Brain microvascular endothelial cell (primary cell): ENCODE data around the gene BTNL2.
A peak's percentile ranks its signal among the peaks of the same experiment; 100 is the strongest.

Source experiments
- DNase-seq: peaks from one replicate; pipeline ENCODE4 v3.0.0-alpha.2; 2020
- H3K27ac ChIP-seq: fragments of 250-450 bp; sonication (Bioruptor Pico); 2 replicates; pipeline ENCODE4 v1.5.1; 2020; ENCODE audit warnings: mild to moderate bottlenecking, moderate library complexity
- H3K27me3 ChIP-seq: fragments of 250-450 bp; sonication (Bioruptor Pico); replicated peaks from 2 replicates; pipeline ENCODE4 v1.5.1; 2020; ENCODE audit warnings: mild to moderate bottlenecking
- H3K36me3 ChIP-seq: fragments of 250-450 bp; sonication (Bioruptor Pico); replicated peaks from 2 replicates; pipeline ENCODE4 v1.5.1; 2020; ENCODE audit warnings: mild to moderate bottlenecking
- H3K4me3 ChIP-seq: 2 replicates; pipeline ENCODE4 v1.5.1; 2011; ENCODE audit warnings: low read depth, mild to moderate bottlenecking, control low read depth, low read length, moderate library complexity
- in situ Hi-C: cut with HindIII; loops from 2 replicates; pipeline ENCODE4 v1.10.0; 2017; ENCODE audit warnings: low sequenced_read_pairs, low pct_ligation_motif_present
- TF ChIP-seq, protein P1 (sequence below): IDR thresholded peaks from 2 replicates; pipeline ENCODE4 v1.5.1; 2011; ENCODE audit warnings: low read depth, mild to moderate bottlenecking, moderate library complexity, low read length, control low read depth, inconsistent platforms; ENCODE audit errors: missing control alignments

Gene BTNL2

DNA sequence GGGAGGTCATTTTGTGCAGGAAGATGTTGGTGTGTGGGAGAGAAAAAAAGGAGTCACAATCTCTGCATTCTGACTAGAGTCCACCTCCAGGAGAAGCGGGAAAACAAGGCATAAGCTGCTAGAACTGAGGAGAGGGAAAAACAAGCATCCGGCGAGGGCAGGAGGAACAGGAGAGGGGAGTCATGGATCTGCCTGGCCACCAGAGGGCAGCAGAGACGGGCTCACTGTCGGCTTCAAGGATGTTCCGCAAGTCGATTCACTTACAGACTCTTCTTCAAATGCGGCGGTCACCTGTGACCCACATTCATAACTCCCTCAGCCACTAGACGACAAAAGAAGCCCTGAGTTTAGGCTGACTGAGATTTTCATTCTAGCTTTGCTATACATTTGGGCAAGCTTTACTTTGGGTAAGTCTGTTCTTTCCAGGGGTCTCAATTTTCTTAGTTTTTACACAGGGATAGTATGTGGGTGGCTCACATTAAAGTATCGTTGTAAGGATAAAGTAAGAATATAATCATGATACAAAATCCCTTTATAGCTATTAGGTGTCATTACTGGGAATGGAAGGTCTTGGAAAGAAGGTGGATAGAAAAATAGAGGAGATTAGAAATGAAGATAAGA lies 6.6 kb upstream of the BTNL2 start:
- in situ Hi-C loops = no loop called here

DNA sequence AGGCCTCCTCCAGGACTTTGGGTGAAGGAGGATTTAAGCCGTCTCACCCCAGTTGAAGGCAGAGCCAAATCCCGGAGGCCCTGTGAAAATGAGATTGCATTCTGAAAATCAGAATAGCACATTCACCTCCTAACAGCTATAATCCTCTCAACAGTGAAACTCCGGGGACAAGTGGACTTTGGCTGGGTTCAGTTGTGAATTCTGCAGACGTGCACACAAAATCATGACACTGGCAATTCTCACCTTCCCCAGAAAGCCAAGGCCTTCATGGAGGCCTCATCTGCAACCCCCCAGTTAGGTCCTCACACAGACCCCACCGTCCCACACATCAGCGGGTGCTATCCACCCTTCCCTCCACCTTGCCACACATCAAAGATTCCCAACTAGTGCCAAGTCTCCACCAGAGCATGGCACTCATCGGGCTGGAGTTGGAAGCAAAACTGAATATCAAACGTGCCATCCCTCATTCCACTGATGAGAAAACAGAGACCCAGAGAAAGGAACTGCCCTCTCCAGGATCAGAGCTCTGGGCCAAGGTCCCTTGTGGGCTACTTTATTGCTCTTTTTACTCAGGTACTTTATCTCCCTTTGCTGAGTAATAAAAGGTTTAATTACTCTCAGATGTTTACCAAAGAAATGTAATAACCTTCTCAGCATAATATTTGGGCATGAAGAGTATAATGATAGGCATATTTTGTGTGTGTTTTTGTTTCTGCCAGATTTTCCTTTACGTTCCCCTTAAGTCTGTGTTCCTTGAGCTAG lies 4.8 kb upstream of the BTNL2 start:
- in situ Hi-C loops = no loop called here
- Histone ChIP-seq H3K4me3 (no peak overlapping the region), H3K27me3 (peaks cover 3% of the 10 kb centered on the region), H3K27ac (no peak overlapping the region), H3K36me3 (no peaks in the 10 kb centered on the region)
- DNase-seq = no peak
- TF ChIP-seq, protein P1, sequence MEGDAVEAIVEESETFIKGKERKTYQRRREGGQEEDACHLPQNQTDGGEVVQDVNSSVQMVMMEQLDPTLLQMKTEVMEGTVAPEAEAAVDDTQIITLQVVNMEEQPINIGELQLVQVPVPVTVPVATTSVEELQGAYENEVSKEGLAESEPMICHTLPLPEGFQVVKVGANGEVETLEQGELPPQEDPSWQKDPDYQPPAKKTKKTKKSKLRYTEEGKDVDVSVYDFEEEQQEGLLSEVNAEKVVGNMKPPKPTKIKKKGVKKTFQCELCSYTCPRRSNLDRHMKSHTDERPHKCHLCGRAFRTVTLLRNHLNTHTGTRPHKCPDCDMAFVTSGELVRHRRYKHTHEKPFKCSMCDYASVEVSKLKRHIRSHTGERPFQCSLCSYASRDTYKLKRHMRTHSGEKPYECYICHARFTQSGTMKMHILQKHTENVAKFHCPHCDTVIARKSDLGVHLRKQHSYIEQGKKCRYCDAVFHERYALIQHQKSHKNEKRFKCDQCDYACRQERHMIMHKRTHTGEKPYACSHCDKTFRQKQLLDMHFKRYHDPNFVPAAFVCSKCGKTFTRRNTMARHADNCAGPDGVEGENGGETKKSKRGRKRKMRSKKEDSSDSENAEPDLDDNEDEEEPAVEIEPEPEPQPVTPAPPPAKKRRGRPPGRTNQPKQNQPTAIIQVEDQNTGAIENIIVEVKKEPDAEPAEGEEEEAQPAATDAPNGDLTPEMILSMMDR = no peak

More for the DNA sequence above, 6.6 kb upstream of the BTNL2 start:
- DNase-seq = peak; percentile 63
- H3K4me3 ChIP-seq = no peak overlapping the region
- no peak overlapping the region for H3K27ac ChIP-seq
- H3K36me3 ChIP-seq = no peaks in the 10 kb centered on the region
- H3K27me3 ChIP-seq = peaks cover 3% of the 10 kb centered on the region
- TF ChIP-seq, protein P1 = peak; percentile 96

DNA sequence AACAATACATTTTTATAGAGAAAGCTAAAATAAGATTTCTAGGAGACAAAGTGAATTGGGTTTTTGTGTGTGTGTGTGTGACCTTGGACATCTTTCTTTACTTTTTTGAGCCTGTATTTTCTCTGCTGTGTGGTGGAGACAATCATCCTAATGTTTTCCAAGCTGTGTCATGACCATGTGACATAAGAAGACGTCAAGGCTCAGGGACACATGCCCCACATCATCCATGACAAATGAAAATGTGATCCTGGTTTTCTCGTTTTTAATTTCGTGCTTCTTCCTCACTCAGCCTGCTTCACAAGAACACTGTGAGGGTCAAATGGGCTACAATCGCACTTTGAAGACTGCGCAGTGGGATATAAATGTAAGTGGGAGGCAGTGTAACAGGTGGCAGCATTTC lies 3.9 kb upstream of the BTNL2 start:
- TF ChIP-seq, protein P1 = no peak

DNA sequence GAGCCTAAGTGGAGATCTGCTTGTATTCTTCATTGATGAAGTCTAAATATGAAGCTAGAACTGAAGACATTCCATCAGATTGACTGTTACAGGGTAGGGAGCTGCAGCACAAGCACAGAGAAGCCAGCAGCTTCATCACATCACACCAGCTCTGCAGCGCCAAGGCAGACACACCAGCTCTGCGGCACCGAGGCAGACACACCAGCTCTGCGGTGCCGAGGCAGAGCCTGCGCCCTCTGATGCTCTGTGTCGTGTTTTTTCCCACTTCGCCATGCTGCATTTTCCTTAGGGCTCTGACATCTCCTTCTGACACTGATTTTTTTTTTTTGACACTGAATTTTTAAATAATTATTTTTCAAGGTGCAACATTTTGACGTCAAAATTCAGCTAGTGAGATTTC lies 784 bp downstream of the BTNL2 start:
- H3K27me3 ChIP-seq = peaks cover 5% of the 10 kb centered on the region
- DNase-seq = no peak
- no peak overlapping the region for H3K27ac ChIP-seq
- TF ChIP-seq, protein P1 = no peak
- in situ Hi-C loops = no loop called here
- H3K36me3 ChIP-seq = no peaks in the 10 kb centered on the region
- H3K4me3 ChIP-seq = no peak overlapping the region

More for the DNA sequence above, 3.9 kb upstream of the BTNL2 start:
- Histone ChIP-seq H3K4me3 (no peak overlapping the region), H3K27me3 (peaks cover 3% of the 10 kb centered on the region), H3K36me3 (no peaks in the 10 kb centered on the region), H3K27ac (no peak overlapping the region)
- in situ Hi-C loops = no loop called here
- no peak for DNase-seq

DNA sequence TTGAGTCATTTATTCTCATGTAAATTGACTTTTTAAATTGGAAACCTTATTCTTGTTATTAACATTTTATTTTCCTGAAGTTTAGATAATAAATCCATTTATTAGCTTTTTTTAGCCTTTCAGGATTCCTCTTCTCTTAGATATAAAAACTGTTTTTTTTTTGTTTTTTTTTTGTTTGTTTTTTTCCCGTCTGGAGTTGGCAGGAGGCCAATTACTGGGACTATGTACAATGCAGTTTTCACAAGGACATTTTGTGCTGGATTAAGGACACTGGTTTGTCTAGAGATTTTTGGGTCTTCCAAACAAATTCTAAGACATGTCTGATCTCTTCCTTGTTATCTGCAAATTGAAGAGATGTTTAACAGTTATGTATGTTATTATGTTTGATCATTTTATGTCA lies 1.3 kb downstream of the BTNL2 start:
- H3K27me3 ChIP-seq = peaks cover 5% of the 10 kb centered on the region
- no peak overlapping the region for H3K27ac ChIP-seq
- H3K36me3 ChIP-seq = no peaks in the 10 kb centered on the region
- DNase-seq = no peak
- TF ChIP-seq, protein P1 = no peak
- H3K4me3 ChIP-seq = no peak overlapping the region
- in situ Hi-C loops = no loop called here
